Body of pancreas (tissue), 4 donors: ENCODE data around the gene BRINP3. TPM values are rescaled to one million over a fixed set of nuclear protein-coding genes. Genes with fewer than 3 reads are reported as not detected.

Source experiments
- ATAC-seq: fragments of 150-250 bp; one replicate; pipeline ENCODE4 v1.9.1; 2016
- DNase-seq, 4 donors: peaks; one replicate each; pipeline ENCODE4 v3.0.0-alpha.2; 2019
- H3K27ac ChIP-seq, 4 donors: fragments of 200-600 bp; sonication (generic); 1 replicate in 3 of 4; 2 replicates in 1 of 4; pipeline versions ENCODE4 v1.5.1 to v1.6.1; 2016 to 2019; ENCODE audit warnings: mild to moderate bottlenecking in 1 of 4, mixed read lengths in 1 of 4, moderate library complexity in 1 of 4
- H3K27me3 ChIP-seq, 2 donors: fragments of 200-600 bp; sonication (generic); one replicate each; pipeline ENCODE4 v1.6.0; 2016; ENCODE audit warnings: mild to moderate bottlenecking in 1 of 2
- H3K36me3 ChIP-seq, 2 donors: fragments of 200-600 bp; sonication (generic); replicated peaks in 1 of 2; 2 replicates each; pipeline ENCODE4 v1.5.1; 2016; ENCODE audit warnings: low read depth in 2 of 2; ENCODE audit not compliant: insufficient read depth in 1 of 2
- H3K4me1 ChIP-seq: fragments of 200-600 bp; sonication (generic); one replicate; pipeline ENCODE4 v1.6.0; 2016
- H3K4me3 ChIP-seq, 2 donors: fragments of 200-600 bp; sonication (generic); 1 replicate in 1 of 2; 2 replicates in 1 of 2; pipeline ENCODE4 v1.5.1; 2016 to 2019
- H3K9me3 ChIP-seq, 3 donors: fragments of 200-600 bp; sonication (generic); 1 replicate in 2 of 3; 2 replicates in 1 of 3; pipeline ENCODE4 v1.5.1; 2016
- POLR2A ChIP-seq, 3 donors: fragments of 450-650 bp; IDR thresholded peaks; one replicate each; pipeline ENCODE4 v1.6.1; 2016; ENCODE audit warnings: antibody characterized with exemption in 3 of 3, mild to moderate bottlenecking in 2 of 3
- WGBS, 2 donors: methylation state at CpG; one replicate each; pipeline ENCODE4 v1.1.5; 2017; 5-methylcytosine and 5-hydroxymethylcytosine counted together
- intact Hi-C: fragments of 100-400 bp; cut with DNase I; formaldehyde crosslinking; loops from one replicate; pipeline ENCODE4 v1.15.1; 2023
- total RNA-seq, 2 donors: library from RNA; depleted of rRNA; stranded (reverse); fragments of >200 nt; gene quantifications; one replicate each; pipeline ENCODE4 v1.1.0, GENCODE V29; 2016
- TF ChIP-seq, protein P1 (sequence below), 7 experiments: fragments of 450-650 bp in 4 of 7; fragments of 200-600 bp in 3 of 7; sonication (generic) in 3 of 7; IDR thresholded peaks; one replicate each; pipeline ENCODE4 v1.5.1; 2016 to 2019; ENCODE audit warnings: antibody characterized with exemption in 7 of 7

The BRINP3 gene
- total RNA-seq, 2 donors from 2014 or later: not detected

DNA sequence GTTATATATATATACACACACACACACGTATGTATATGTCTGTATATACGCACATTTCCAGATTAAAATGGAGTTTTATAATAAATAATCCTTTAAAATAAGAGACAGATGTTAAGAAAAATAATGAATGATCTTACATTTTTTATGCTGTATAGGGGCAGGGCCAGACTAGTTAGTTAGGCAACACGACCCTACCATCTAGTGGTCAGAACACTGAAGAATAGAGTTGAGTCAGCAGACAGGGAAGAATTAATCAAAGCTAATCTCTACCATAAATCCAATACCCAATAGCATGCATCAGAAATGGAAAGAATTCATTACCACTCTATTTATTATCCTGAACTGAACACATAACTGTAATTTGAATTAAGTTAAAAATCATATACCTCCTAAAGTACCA lies 156.7 kb downstream of the BRINP3 start:
- no peak overlapping the region for H3K4me3 ChIP-seq
- H3K36me3 ChIP-seq: no peaks in the 10 kb centered on the region
- H3K4me1 ChIP-seq: no peaks in the 10 kb centered on the region
- ATAC-seq (no peak), DNase-seq (no peak)
- no peaks in the 10 kb centered on the region for H3K27me3 ChIP-seq
- 47 to 49% methylated on average over 3 of the region's 3 CpGs for WGBS, 2 donors
- TF ChIP-seq, protein P1, sequence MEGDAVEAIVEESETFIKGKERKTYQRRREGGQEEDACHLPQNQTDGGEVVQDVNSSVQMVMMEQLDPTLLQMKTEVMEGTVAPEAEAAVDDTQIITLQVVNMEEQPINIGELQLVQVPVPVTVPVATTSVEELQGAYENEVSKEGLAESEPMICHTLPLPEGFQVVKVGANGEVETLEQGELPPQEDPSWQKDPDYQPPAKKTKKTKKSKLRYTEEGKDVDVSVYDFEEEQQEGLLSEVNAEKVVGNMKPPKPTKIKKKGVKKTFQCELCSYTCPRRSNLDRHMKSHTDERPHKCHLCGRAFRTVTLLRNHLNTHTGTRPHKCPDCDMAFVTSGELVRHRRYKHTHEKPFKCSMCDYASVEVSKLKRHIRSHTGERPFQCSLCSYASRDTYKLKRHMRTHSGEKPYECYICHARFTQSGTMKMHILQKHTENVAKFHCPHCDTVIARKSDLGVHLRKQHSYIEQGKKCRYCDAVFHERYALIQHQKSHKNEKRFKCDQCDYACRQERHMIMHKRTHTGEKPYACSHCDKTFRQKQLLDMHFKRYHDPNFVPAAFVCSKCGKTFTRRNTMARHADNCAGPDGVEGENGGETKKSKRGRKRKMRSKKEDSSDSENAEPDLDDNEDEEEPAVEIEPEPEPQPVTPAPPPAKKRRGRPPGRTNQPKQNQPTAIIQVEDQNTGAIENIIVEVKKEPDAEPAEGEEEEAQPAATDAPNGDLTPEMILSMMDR (IDR thresholded peaks at IDR 0.05): peak in 3 of 7 experiments; percentile 10 to 26 (median 11)
- no peak for TF ChIP-seq POLR2A (IDR thresholded peaks at IDR 0.05)
- intact Hi-C loops: no loop called here
- no peak overlapping the region for H3K27ac ChIP-seq
- no peaks in the 10 kb centered on the region for H3K9me3 ChIP-seq

DNA sequence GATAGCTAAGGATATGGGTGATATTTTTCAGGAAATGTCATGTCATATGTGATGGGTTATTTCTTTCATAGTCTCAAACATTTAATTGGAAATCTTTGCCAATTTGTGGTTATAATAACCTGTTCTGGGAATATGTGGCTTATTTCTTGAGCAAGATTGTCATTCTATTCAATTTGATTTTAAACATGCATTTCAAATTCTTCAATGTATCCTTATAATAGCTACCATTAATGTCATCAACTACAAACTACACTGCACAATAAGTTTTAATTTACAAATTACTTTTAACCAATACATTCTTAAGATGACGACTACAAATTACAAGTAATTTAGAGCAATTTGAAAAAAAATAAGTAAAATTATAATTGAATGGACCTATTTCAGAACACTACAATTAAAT lies 164.9 kb downstream of the BRINP3 start:
- no peaks in the 10 kb centered on the region for H3K9me3 ChIP-seq
- TF ChIP-seq, protein P1 (IDR thresholded peaks at IDR 0.05): no peak
- TF ChIP-seq POLR2A (IDR thresholded peaks at IDR 0.05): no peak
- DNase-seq (no peak), ATAC-seq (no peak)
- H3K36me3 ChIP-seq: no peaks in the 10 kb centered on the region
- intact Hi-C loops: no loop called here
- no peaks in the 10 kb centered on the region for H3K4me1 ChIP-seq
- WGBS, 2 donors: 54 to 59% methylated on average over 1 of the region's 1 CpG
- no peak overlapping the region for H3K4me3 ChIP-seq
- no peak overlapping the region for H3K27ac ChIP-seq
- H3K27me3 ChIP-seq: no peaks in the 10 kb centered on the region

DNA sequence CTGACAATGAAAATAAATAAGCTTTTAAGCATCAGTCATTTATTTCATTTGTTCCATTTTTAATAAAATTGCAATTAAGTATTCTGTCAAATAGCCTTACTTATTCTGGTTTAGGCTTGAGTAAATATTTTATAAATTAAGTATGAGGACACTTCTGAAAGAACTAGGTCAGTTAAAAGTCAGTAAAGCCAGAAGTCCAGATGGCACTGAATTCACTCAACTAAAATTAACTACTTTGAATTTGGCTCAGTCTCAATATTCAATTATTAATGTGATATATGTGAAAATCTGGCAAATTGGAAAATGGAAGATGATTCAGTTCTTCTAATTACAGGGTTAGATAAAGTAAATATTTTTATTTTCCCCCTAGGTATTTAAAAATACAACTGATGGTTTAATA lies 174.2 kb downstream of the BRINP3 start:
- Histone ChIP-seq H3K27me3 (no peaks in the 10 kb centered on the region), H3K4me3 (no peak overlapping the region), H3K4me1 (no peaks in the 10 kb centered on the region), H3K9me3 (no peaks in the 10 kb centered on the region), H3K27ac (no peak overlapping the region), H3K36me3 (no peaks in the 10 kb centered on the region)
- intact Hi-C loops: no loop called here
- no peak for ATAC-seq
- DNase-seq: no peak
- TF ChIP-seq, protein P1 (IDR thresholded peaks at IDR 0.05): no peak
- TF ChIP-seq POLR2A (IDR thresholded peaks at IDR 0.05): no peak

DNA sequence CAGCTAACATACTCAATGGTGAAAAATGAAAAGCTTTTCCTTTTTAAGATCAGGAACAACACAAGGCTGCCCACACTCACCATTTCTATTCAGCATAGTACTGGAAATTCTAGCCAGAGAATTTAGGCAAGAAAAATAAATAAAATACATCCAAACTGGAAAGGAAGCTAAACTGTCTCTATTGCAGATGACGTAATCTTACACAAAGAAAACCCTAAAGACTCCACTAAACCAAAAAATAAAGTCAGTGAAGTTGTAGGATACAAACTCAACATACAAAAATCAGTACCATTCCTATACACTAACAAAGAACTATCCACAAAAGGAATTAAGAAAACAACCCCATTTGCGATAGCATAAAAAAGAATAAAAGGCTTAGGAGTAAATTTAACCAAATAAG lies 181.2 kb downstream of the BRINP3 start:
- no peak overlapping the region for H3K4me3 ChIP-seq
- H3K9me3 ChIP-seq: no peaks in the 10 kb centered on the region
- no peaks in the 10 kb centered on the region for H3K27me3 ChIP-seq
- WGBS, 2 donors: 47 to 52% methylated on average over 2 of the region's 2 CpGs
- H3K27ac ChIP-seq: no peak overlapping the region
- no peak for ATAC-seq
- DNase-seq: no peak
- no peaks in the 10 kb centered on the region for H3K36me3 ChIP-seq
- intact Hi-C loops: no loop called here
- no peaks in the 10 kb centered on the region for H3K4me1 ChIP-seq
- TF ChIP-seq, protein P1 (IDR thresholded peaks at IDR 0.05): no peak
- TF ChIP-seq POLR2A (IDR thresholded peaks at IDR 0.05): no peak

DNA sequence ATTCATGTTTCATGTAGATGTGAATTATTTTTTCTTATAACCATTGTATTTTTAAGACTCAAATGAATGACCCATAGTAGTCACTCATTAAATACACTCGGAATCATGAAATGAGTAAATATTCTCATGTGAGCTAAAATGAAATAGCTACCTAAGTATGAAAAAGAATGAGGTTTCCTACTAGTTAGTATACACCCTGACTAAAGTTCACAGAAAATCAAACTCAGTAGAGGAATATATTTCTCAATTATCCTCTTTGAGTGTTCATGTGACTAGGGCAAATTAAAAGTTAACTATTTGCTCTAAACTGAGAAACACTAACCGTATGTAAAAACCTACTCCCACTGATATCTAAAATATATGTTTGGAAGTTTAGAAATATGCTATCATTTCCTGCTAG lies 187.8 kb downstream of the BRINP3 start:
- DNase-seq (no peak), ATAC-seq (no peak)
- intact Hi-C loops: no loop called here
- WGBS, 2 donors: 51 to 59% methylated on average over 2 of the region's 2 CpGs
- Histone ChIP-seq H3K4me1 (no peaks in the 10 kb centered on the region), H3K4me3 (no peak overlapping the region), H3K27me3 (no peaks in the 10 kb centered on the region), H3K36me3 (no peaks in the 10 kb centered on the region), H3K27ac (no peak overlapping the region), H3K9me3 (no peaks in the 10 kb centered on the region)
- TF ChIP-seq POLR2A (IDR thresholded peaks at IDR 0.05): no peak
- TF ChIP-seq, protein P1 (IDR thresholded peaks at IDR 0.05): no peak
